ENCODE measurements around the gene MKNK1. TPM values are rescaled to one million over a fixed set of nuclear protein-coding genes. Genes with fewer than 3 reads are reported as not detected.

The MKNK1 gene
- total RNA-seq: 21.9 TPM

DNA sequence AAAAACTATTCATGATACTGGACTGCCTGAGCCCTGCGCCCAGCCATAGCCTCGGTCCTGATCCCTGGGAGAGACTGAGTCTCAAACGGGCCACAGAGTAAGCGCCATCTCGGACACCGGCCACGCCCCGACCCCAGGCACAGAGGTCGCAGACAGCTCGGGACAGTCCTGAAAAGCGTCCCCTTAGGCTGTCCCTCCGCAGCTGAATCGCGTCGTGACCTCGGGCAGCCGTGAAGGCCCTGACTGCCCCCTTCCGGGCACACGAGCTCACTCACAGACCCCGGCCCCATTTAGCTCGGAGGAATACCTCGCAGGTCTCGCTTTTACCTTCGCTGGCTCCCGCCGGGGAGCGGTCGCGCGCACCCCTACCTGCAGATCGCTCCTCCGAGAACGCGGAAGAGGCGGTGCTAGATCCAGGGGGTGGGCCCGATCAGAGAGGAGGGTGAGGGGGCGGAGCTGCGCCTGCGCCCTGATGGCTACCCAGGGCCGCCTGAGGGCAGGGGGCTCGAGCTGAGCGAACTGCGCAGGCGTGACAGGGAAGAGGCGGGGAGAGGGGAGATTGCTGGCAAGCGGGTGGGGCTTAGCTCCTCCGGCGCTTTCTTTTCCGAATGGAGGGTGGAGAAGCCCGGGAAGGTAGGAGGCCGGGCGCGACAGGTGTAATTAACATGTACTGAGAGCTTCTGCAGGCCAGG, at the start of gene MKNK1:
Gene MKNK1 (minus strand): TSS at position 411 of the 692 bp plus-strand sequence. CDS start 20,941 bp downstream, outside the sequence.

DNA sequence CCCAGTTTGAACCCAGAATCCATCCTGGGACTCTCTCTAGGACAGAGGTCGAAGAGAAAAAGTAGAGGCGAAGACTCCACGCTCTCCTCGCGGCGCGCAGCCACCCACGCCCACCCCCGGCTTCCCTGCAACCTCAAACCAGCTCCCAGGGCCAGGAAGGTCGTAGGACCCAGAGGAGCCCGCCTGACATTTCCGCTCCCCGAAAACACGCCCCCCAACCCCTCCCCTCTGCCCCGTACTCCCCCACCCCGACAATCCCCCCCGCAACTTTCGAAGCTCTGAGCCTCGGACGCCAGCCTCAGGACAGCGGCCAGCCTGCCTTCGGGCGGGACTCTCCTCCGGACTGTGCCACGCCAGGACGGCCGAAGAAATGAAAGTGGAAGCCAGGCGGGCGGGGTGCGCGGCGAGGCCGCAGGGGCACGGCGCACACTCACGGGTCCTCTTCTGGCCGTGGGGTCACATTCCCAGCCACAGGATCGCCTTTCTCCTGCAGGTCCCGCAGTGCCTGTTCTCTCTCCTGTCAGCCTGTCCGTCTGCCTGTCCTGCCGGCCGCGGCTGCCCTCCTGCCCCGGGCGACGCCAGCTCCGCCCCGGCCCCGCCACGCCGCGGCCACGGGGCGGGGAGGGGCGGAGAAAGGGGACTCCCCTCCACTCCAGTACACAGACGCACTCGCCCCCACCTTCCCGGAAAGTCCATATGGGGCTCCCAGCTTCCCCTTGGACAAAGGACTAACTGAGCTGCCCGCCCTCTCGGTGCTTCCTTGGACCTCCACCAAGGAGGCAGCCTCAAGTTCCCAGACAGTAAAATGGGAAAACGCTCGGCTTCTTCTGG, 12.4 kb upstream of the MKNK1 start, which contains the start of gene MOB3C:
Gene MOB3C (minus strand): TSS at position 535 of the 831 bp plus-strand sequence. CDS start 3,490 bp downstream, outside the sequence.

DNA sequence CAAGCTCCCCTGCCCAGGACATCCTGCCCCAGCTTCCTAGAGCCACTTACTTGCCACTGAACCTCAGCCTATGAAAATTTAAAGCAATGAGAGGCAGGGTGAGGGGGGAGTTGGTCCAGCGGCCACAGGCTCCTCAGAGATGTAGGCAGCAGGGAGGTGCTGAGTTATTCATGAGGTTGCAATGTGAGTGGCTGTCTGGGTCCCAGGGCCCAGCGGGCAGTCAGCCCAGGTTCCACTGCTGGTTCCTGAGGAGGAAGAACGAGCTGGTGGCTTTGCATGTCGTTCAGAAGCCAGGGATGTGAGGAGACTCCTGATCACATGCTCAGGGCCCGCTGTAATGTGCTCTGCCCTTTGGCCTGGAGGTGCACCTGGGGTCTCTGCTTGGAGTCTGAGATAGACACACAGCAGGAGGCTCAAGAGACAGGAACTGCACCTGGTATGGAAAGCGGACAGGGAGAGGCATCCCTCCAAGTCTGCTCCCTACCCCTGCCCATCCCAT, 52.4 kb downstream of the MKNK1 start, which contains the start of gene KNCN:
Gene KNCN (minus strand): TSS at position 51 of the 499 bp plus-strand sequence. CDS start 432 bp downstream, outside the sequence.

Other genes with a start within 250 kb of the MKNK1 start
- 36.0 TPM for gene FAAH, start 210.0 kb downstream of the MKNK1 start, total RNA-seq
- gene DMBX1, start 114.4 kb downstream of the MKNK1 start, total RNA-seq: not detected
- not detected for gene KNCN, start 52.6 kb downstream of the MKNK1 start, total RNA-seq
- gene MOB3C, start 12.5 kb upstream of the MKNK1 start, total RNA-seq: 2.8 TPM
- gene ATPAF1, start 64.1 kb upstream of the MKNK1 start, total RNA-seq: 42.6 TPM
- gene TEX38, start 67.6 kb upstream of the MKNK1 start, total RNA-seq: not detected
- gene EFCAB14, start 114.8 kb upstream of the MKNK1 start, total RNA-seq: 24.1 TPM
- not detected for gene CYP4B1, start 194.8 kb upstream of the MKNK1 start, total RNA-seq